Gastrocnemius medialis (tissue), 4 donors: Measurements from ENCODE around the gene CCDC127. TPM values are rescaled to one million over a fixed set of nuclear protein-coding genes. Genes with fewer than 3 reads are reported as not detected.

Experiments
- ATAC-seq, 2 donors: fragments of 150-250 bp; one replicate each; pipeline ENCODE4 v1.9.1; 2016
- DNase-seq, 2 donors: peaks; one replicate each; pipeline ENCODE4 v3.0.0-alpha.2; 2019
- H3K27ac ChIP-seq, 4 donors: fragments of 200-600 bp; sonication (generic); 1 replicate in 1 of 4; 2 replicates in 3 of 4; pipeline ENCODE4 v1.5.1; 2016 to 2018; ENCODE audit warnings: mild to moderate bottlenecking in 2 of 4, moderate library complexity in 1 of 4
- H3K27me3 ChIP-seq, 3 donors: fragments of 200-600 bp; sonication (generic) in 2 of 3; 1 replicate in 1 of 3; 2 replicates in 2 of 3; pipeline versions ENCODE4 v1.5.1 to v1.6.0; 2016 to 2019; ENCODE audit warnings: mild to moderate bottlenecking in 1 of 3, moderate library complexity in 1 of 3
- H3K36me3 ChIP-seq, 2 donors: fragments of 200-600 bp; sonication (generic) in 1 of 2; one replicate each; pipeline ENCODE4 v1.5.1; 2017 to 2018
- H3K4me1 ChIP-seq, 2 donors: fragments of 200-600 bp; sonication (generic) in 1 of 2; one replicate each; pipeline ENCODE4 v1.5.1; 2016 to 2017; ENCODE audit warnings: mild to moderate bottlenecking in 2 of 2
- H3K4me3 ChIP-seq, 4 donors: fragments of 200-600 bp; sonication (generic) in 3 of 4; 1 replicate in 1 of 4; 2 replicates in 3 of 4; pipeline ENCODE4 v1.5.1; 2016 to 2019; ENCODE audit warnings: mild to moderate bottlenecking in 2 of 4
- H3K9me3 ChIP-seq, 3 donors: fragments of 200-600 bp; sonication (generic) in 2 of 3; 1 replicate in 1 of 3; 2 replicates in 2 of 3; pipeline ENCODE4 v1.5.1; 2016 to 2019
- POLR2A ChIP-seq, 2 donors: fragments of 450-650 bp; IDR thresholded peaks; one replicate each; pipeline ENCODE4 v1.6.1; 2017; ENCODE audit warnings: antibody characterized with exemption in 2 of 2, mild to moderate bottlenecking in 2 of 2, moderate library complexity in 2 of 2
- in situ Hi-C, 4 donors: fragments of 200-750 bp; cut with MboI; loops; one replicate each; pipeline versions ENCODE4 v1.15.0 to v1.8.0; 2017; ENCODE audit warnings: low sequenced_read_pairs in 4 of 4
- intact Hi-C: fragments of 100-400 bp; cut with DNase I; formaldehyde crosslinking; loops from one replicate; pipeline ENCODE4 v1.15.1; 2023; ENCODE audit warnings: low total_unique reads
- total RNA-seq, 4 donors: library from RNA; depleted of rRNA; stranded (reverse); fragments of >200 nt; gene quantifications; one replicate each; pipeline versions ENCODE4 v1.1.0 to v1.2.3, GENCODE V29; 2016
- TF ChIP-seq, protein P1 (sequence below), 5 experiments: fragments of 450-650 bp in 3 of 5; fragments of 200-600 bp in 2 of 5; sonication (generic) in 2 of 5; IDR thresholded peaks in 4 of 5; conservative IDR thresholded peaks in 1 of 5; 1 replicate in 4 of 5; 2 replicates in 1 of 5; pipeline ENCODE4 v1.5.1; 2016 to 2019; ENCODE audit warnings: antibody characterized with exemption in 5 of 5, mild to moderate bottlenecking in 3 of 5, moderate library complexity in 3 of 5

The CCDC127 gene
- total RNA-seq, 4 donors from 2014 or later: 5.7 to 11.1 (median 7.8) TPM

DNA sequence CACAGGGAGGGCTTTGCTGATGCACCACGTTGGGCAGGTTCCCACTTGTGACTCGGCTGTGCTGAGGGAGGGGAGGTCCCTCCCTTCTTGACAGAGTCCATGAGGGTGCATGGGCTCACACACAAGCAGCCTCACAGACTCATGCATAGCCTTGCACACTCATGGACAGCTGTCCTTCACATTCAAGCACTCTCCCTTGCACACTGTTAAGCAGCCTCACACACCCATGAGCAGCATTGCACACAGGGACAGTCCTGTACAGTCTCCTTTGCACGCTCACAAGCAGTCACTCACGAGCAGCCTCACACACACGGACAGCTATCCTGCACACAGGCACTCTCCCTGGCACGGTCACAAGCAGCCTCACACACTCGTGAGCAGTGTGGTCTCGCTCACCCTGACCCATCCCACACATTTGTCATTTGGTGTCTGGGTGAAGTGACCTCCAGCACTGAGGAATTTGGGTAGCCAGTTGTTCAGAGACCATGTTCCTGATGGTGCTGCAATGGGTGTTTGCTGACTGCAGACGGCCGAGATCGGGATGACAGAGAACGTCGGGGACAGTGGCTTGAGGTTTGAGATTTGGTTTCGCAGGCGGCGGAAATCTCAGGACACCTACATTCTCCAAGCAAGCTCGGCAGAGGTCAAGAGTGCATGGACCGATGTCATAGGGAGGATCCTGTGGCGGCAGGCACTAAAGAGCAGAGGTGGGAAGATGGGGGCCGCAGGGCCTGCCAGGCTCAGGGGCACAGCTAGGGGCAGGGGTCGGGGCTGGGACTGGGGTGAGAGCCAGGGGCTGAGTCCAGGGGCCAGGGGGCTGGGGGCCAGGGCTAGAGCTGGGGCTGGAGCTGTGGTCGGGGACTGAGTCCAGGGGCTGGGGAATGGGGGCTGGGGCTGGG, 44.3 kb downstream of the CCDC127 start:
- Histone ChIP-seq H3K9me3 (no peaks in the 10 kb centered on the region), H3K36me3 (no peaks in the 10 kb centered on the region), H3K4me3 (no peak overlapping the region), H3K27me3 (no peaks in the 10 kb centered on the region), H3K27ac (no peak overlapping the region), H3K4me1 (no peaks in the 10 kb centered on the region)
- no peak for ATAC-seq
- DNase-seq: no peak
- TF ChIP-seq POLR2A (IDR thresholded peaks at IDR 0.05): no peak
- TF ChIP-seq, protein P1, sequence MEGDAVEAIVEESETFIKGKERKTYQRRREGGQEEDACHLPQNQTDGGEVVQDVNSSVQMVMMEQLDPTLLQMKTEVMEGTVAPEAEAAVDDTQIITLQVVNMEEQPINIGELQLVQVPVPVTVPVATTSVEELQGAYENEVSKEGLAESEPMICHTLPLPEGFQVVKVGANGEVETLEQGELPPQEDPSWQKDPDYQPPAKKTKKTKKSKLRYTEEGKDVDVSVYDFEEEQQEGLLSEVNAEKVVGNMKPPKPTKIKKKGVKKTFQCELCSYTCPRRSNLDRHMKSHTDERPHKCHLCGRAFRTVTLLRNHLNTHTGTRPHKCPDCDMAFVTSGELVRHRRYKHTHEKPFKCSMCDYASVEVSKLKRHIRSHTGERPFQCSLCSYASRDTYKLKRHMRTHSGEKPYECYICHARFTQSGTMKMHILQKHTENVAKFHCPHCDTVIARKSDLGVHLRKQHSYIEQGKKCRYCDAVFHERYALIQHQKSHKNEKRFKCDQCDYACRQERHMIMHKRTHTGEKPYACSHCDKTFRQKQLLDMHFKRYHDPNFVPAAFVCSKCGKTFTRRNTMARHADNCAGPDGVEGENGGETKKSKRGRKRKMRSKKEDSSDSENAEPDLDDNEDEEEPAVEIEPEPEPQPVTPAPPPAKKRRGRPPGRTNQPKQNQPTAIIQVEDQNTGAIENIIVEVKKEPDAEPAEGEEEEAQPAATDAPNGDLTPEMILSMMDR (IDR thresholded peaks at IDR 0.05 in 4 of 5, conservative IDR thresholded peaks at IDR 0.05 in 1 of 5): no peak
- in situ Hi-C loops (no loop called here), intact Hi-C loops (no loop called here)

DNA sequence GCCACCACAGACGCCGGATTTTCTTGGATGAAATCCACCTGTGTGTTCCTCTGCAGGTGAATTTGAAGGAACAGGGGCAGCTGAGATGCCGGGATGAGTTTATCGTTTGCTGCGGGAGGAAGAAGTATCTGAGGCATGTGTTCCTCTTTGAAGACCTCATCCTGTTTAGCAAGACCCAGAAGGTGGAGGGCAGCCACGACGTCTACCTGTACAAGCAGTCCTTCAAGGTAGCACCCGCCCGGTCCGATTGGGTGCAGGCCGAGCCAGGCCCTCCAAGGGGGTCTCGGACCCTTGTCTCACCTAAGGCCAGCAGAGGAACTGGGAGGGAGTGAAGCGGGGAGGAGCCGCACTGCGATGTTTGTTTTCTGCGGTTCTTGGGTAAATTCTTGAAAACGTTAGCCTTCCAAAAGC, 45.1 kb downstream of the CCDC127 start:
- Histone ChIP-seq H3K9me3 (no peaks in the 10 kb centered on the region), H3K36me3 (no peaks in the 10 kb centered on the region), H3K27me3 (no peaks in the 10 kb centered on the region), H3K4me3 (no peak overlapping the region), H3K4me1 (no peaks in the 10 kb centered on the region), H3K27ac (no peak overlapping the region)
- ATAC-seq: no peak
- DNase-seq: no peak
- TF ChIP-seq, protein P1 (IDR thresholded peaks at IDR 0.05 in 4 of 5, conservative IDR thresholded peaks at IDR 0.05 in 1 of 5): no peak
- TF ChIP-seq POLR2A (IDR thresholded peaks at IDR 0.05): no peak
- intact Hi-C loops (no loop called here), in situ Hi-C loops (no loop called here)

DNA sequence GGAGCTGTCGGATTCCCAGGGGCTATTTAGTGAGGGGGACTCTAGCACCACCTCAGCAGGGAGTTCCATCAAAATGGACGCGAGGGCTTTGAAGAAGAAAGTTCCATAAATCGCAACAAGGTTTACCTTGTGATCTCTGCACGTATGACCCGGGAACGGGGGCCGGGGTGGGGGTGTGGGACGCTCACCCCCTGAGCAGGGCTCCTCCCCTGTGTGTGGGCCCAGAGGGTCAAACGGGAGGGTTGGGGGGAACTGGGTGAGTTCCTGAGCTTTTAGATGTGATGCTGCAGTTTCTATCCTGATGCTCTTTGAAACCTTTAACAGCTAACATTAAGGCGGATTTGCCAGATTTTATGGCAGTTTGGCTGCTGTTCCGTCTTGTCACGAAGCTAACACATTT, 45.5 kb downstream of the CCDC127 start:
- ATAC-seq: no peak
- no peak overlapping the region for H3K4me3 ChIP-seq
- in situ Hi-C loops (no loop called here), intact Hi-C loops (no loop called here)
- no peaks in the 10 kb centered on the region for H3K4me1 ChIP-seq
- no peaks in the 10 kb centered on the region for H3K27me3 ChIP-seq
- no peaks in the 10 kb centered on the region for H3K36me3 ChIP-seq
- TF ChIP-seq, protein P1 (IDR thresholded peaks at IDR 0.05 in 4 of 5, conservative IDR thresholded peaks at IDR 0.05 in 1 of 5): no peak
- TF ChIP-seq POLR2A (IDR thresholded peaks at IDR 0.05): no peak
- DNase-seq: no peak
- H3K9me3 ChIP-seq: no peaks in the 10 kb centered on the region
- no peak overlapping the region for H3K27ac ChIP-seq

DNA sequence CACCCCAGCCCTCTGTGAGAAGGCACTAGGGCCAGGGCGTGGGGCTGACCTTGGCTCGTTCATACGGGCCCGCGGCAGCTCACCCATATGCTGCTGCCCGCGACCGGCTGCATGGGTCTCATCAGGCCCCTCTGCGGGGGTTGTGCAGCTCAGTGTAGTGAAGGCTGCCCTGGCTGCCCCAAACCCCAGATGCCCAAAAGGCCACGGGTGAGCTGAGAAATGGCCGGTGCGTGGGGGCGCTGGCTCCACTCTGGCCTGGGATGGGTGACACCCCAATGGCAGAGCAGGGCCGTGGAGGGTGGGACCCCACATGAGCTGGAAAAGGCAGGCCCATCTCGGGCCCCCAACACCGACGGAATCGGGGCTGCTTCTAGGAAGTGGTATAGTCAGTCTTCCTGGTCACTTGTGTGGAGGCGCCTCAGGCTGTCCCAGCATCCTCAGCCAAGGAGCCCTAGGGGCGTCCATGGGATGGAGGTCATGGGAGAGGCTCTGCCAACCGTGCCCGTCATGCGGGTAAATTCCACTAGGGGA, 46.1 kb downstream of the CCDC127 start:
- DNase-seq (no peak), ATAC-seq (no peak)
- in situ Hi-C loops: no loop called here
- Histone ChIP-seq H3K36me3 (no peaks in the 10 kb centered on the region), H3K4me1 (no peaks in the 10 kb centered on the region), H3K27ac (no peak overlapping the region), H3K9me3 (no peaks in the 10 kb centered on the region), H3K4me3 (no peak overlapping the region), H3K27me3 (no peaks in the 10 kb centered on the region)
- TF ChIP-seq, protein P1 (IDR thresholded peaks at IDR 0.05 in 4 of 5, conservative IDR thresholded peaks at IDR 0.05 in 1 of 5): no peak
- TF ChIP-seq POLR2A (IDR thresholded peaks at IDR 0.05): no peak
- intact Hi-C loops: no loop called here
